HCT116 (cell line): Measurements from ENCODE around the gene CYP2C19.

ENCODE experiments used
- CTCF ChIP-seq, 3 experiments: fragments of 200-600 bp in 1 of 3; sonication (generic) in 1 of 3; IDR thresholded peaks in 2 of 3; conservative IDR thresholded peaks in 1 of 3; 2 replicates each; pipeline ENCODE4 v1.5.1; 2012 to 2017; ENCODE audit warnings: low read depth in 2 of 3, low read length in 2 of 3, antibody characterized with exemption in 1 of 3, borderline replicate concordance in 1 of 3, control low read depth in 1 of 3, mild to moderate bottlenecking in 1 of 3, mixed read lengths in 1 of 3, mixed run types in 1 of 3, moderate library complexity in 1 of 3; ENCODE audit not compliant: insufficient read depth in 1 of 3
- ELF1 ChIP-seq: IDR thresholded peaks from 2 replicates; pipeline ENCODE4 v1.6.1; 2012; ENCODE audit warnings: low read depth, borderline replicate concordance
- EZH2 ChIP-seq: fragments of 200-600 bp; sonication (generic); IDR thresholded peaks from 2 replicates; pipeline ENCODE4 v1.6.1; 2017; ENCODE audit warnings: antibody characterized with exemption, mixed run types
- MAX ChIP-seq: IDR thresholded peaks from 2 replicates; pipeline ENCODE4 v1.6.1; 2012
- POLR2AphosphoS5 ChIP-seq: IDR thresholded peaks from 2 replicates; pipeline ENCODE4 v1.6.1; 2011; ENCODE audit warnings: mild to moderate bottlenecking, low read depth, low read length, moderate library complexity

- TF ChIP-seq ELF1 (no peak), CTCF (IDR thresholded peaks at IDR 0.05 in 2 of 3, conservative IDR thresholded peaks at IDR 0.05 in 1 of 3; ENCODE audit: borderline replicate concordance in 1 of 3, insufficient read depth in 1 of 3, low read depth in 2 of 3, low read length in 2 of 3) (no peak), EZH2 (no peak), POLR2AphosphoS5 (no peak), MAX (no peak)
These were observed 36.6 kb upstream of the CYP2C19 start for GRCh38 chr10:94725871-94726270.
